SK-N-SH (cell line): ENCODE data around the gene WDR45. TPM values are rescaled to one million over a fixed set of nuclear protein-coding genes. Genes with fewer than 3 reads are reported as not detected.
"Not testable (repeated sequence)": the region's sequence is repeated elsewhere in the genome, so short reads cannot be mapped to it uniquely, and the experiment has no call there.

ENCODE experiments used
- CTCF ChIA-PET: fragments of 300-600, 350-600 bp; formaldehyde crosslinking; extraction: SDS; loops from one replicate; lab custom pipeline; 2021; lab: Yijun Ruan, JAX
- POLR2A ChIA-PET: fragments of 350-600 bp; sonication (Branson Sonifier 250); formaldehyde crosslinking; extraction: SDS; loops from one replicate; lab custom pipeline; 2020; ENCODE audit warnings: antibody characterized with exemption, inconsistent platforms; lab: Yijun Ruan, JAX
- DNase-seq: peaks from one replicate; pipeline ENCODE4 v3.0.0; 2012
- H2AFZ ChIP-seq: fragments of 200-600 bp; sonication (generic); 2 replicates; pipeline ENCODE4 v1.8.1; 2016; ENCODE audit warnings: antibody characterized with exemption, mild to moderate bottlenecking, low read depth
- H3F3A ChIP-seq: fragments of 200-600 bp; sonication (generic); replicated peaks from 2 replicates; pipeline ENCODE3; 2016; ENCODE audit warnings: antibody characterized with exemption, mild to moderate bottlenecking; ENCODE audit not compliant: insufficient read depth
- H3K27ac ChIP-seq, 2 experiments: fragments of 200-500 bp in 1 of 2; fragments of 200-600 bp in 1 of 2; sonication (Bioruptor generic) in 1 of 2; sonication (generic), shearing (Covaris generic) in 1 of 2; 2 replicates each; pipeline versions ENCODE4 v1.5.1 to v1.6.1; 2014 to 2016; ENCODE audit warnings: low read depth in 2 of 2, inconsistent platforms in 1 of 2, low read length in 1 of 2, mild to moderate bottlenecking in 1 of 2, mixed read lengths in 1 of 2
- H3K27me3 ChIP-seq: fragments of 200-600 bp; sonication (generic), shearing (Covaris generic); 2 replicates; pipeline ENCODE4 v1.6.1; 2016; ENCODE audit warnings: mixed run types; ENCODE audit not compliant: insufficient read depth
- H3K36me3 ChIP-seq, 2 experiments: fragments of 200-500 bp in 1 of 2; fragments of 200-600 bp in 1 of 2; sonication (Bioruptor generic) in 1 of 2; sonication (generic) in 1 of 2; replicated peaks in 1 of 2; 2 replicates each; pipeline versions ENCODE3 to v1.5.1; 2014 to 2016; ENCODE audit warnings: low read length in 1 of 2, mild to moderate bottlenecking in 1 of 2; ENCODE audit not compliant: insufficient read depth in 2 of 2, control insufficient read depth in 1 of 2
- H3K4me1 ChIP-seq, 2 experiments: fragments of 200-500 bp in 1 of 2; fragments of 200-600 bp in 1 of 2; sonication (Bioruptor generic) in 1 of 2; sonication (generic), shearing (Covaris generic) in 1 of 2; 2 replicates each; pipeline versions ENCODE4 v1.5.1 to v1.6.1; 2014 to 2016; ENCODE audit warnings: low read depth in 1 of 2, low read length in 1 of 2, mixed run types in 1 of 2; ENCODE audit not compliant: insufficient read depth in 2 of 2, control insufficient read depth in 1 of 2
- H3K4me2 ChIP-seq: fragments of 200-600 bp; sonication (generic), shearing (Covaris generic); 2 replicates; pipeline ENCODE4 v1.6.1; 2017; ENCODE audit warnings: mixed run types
- H3K4me3 ChIP-seq, 2 experiments: fragments of 200-500 bp in 1 of 2; fragments of 200-600 bp in 1 of 2; sonication (Bioruptor generic) in 1 of 2; sonication (generic), shearing (Covaris generic) in 1 of 2; 2 replicates each; pipeline versions ENCODE4 v1.5.1 to v1.8.1; 2014 to 2016; ENCODE audit warnings: low read depth in 2 of 2, inconsistent platforms in 1 of 2, low read length in 1 of 2, mild to moderate bottlenecking in 1 of 2, mixed read lengths in 1 of 2, moderate library complexity in 1 of 2
- H3K79me2 ChIP-seq: fragments of 200-600 bp; sonication (generic); 2 replicates; pipeline ENCODE4 v1.8.1; 2017; ENCODE audit warnings: mild to moderate bottlenecking; ENCODE audit not compliant: insufficient read depth
- H3K9ac ChIP-seq: fragments of 200-600 bp; sonication (generic); 2 replicates; pipeline ENCODE4 v1.6.1; 2017; ENCODE audit warnings: mixed run types
- H3K9me2 ChIP-seq: fragments of 200-600 bp; sonication (generic); 2 replicates; pipeline ENCODE4 v1.6.1; 2017; ENCODE audit warnings: mixed run types
- H3K9me3 ChIP-seq: fragments of 200-600 bp; sonication (generic); 2 replicates; pipeline ENCODE4 v1.6.1; 2017; ENCODE audit warnings: mixed run types, mild to moderate bottlenecking, moderate library complexity
- H4K20me1 ChIP-seq: fragments of 200-600 bp; sonication (generic); 2 replicates; pipeline ENCODE4 v1.6.1; 2017; ENCODE audit warnings: mild to moderate bottlenecking, mixed run types; ENCODE audit not compliant: insufficient read depth
- ELF1 ChIP-seq: IDR thresholded peaks from 2 replicates; pipeline ENCODE4 v1.4.0; 2012
- EP300 ChIP-seq, 2 experiments: IDR thresholded peaks; 2 replicates each; pipeline versions ENCODE4 v1.4.0 to v1.6.1; 2012; ENCODE audit warnings: borderline replicate concordance in 1 of 2, low read depth in 1 of 2, low read length in 1 of 2
- EZH2phosphoT487 ChIP-seq: fragments of 200-600 bp; sonication (generic); IDR thresholded peaks from 2 replicates; pipeline ENCODE4 v1.6.1; 2017; ENCODE audit warnings: low read depth, mixed run types, mild to moderate bottlenecking, antibody characterized with exemption, moderate library complexity, borderline replicate concordance
- FOSL2 ChIP-seq: IDR thresholded peaks from 2 replicates; pipeline ENCODE4 v1.4.0; 2012; ENCODE audit warnings: low read depth, mild to moderate bottlenecking, moderate library complexity, borderline replicate concordance
- FOXJ3 ChIP-seq: sonication (generic); formaldehyde crosslinking; IDR thresholded peaks from 2 replicates; pipeline ENCODE4 v1.5.1; 2020; ENCODE audit warnings: mild to moderate bottlenecking, missing genetic modification reagents
- GABPA ChIP-seq: IDR thresholded peaks from 2 replicates; pipeline ENCODE4 v1.4.0; 2012; ENCODE audit warnings: low read depth, mild to moderate bottlenecking
- GATA2 ChIP-seq: sonication (generic); formaldehyde crosslinking; IDR thresholded peaks from 2 replicates; pipeline ENCODE4 v1.5.0; 2020; ENCODE audit warnings: mild to moderate bottlenecking, missing genetic modification reagents
- NFIC ChIP-seq: IDR thresholded peaks from 2 replicates; pipeline ENCODE4 v1.4.0; 2012; ENCODE audit warnings: borderline replicate concordance
- NRF1 ChIP-seq: IDR thresholded peaks from 2 replicates; pipeline ENCODE4 v1.6.1; 2012; ENCODE audit warnings: low read depth, mild to moderate bottlenecking, low read length
- RAD21 ChIP-seq: IDR thresholded peaks from 2 replicates; pipeline ENCODE4 v1.6.1; 2012; ENCODE audit warnings: mild to moderate bottlenecking, low read length
- RCOR1 ChIP-seq: fragments of 150-350 bp; IDR thresholded peaks from 2 replicates; pipeline ENCODE4 v1.6.1; 2017; ENCODE audit warnings: antibody characterized with exemption, low read length
- RFX5 ChIP-seq: IDR thresholded peaks from 2 replicates; pipeline ENCODE4 v1.6.1; 2012; ENCODE audit warnings: mild to moderate bottlenecking, improper control_type of control experiment, low read length
- SMC3 ChIP-seq: IDR thresholded peaks from 2 replicates; pipeline ENCODE4 v1.6.1; 2012; ENCODE audit warnings: low read depth, low read length, improper control_type of control experiment
- TCF12 ChIP-seq: IDR thresholded peaks from 2 replicates; pipeline ENCODE4 v1.4.0; 2012
- TEAD4 ChIP-seq: IDR thresholded peaks from 2 replicates; pipeline ENCODE4 v1.4.0; 2012; ENCODE audit warnings: mild to moderate bottlenecking, borderline replicate concordance; ENCODE audit not compliant: insufficient read depth
- WGBS: methylation state at CpG from one replicate; pipeline ENCODE4 v1.1.6; 2017; ENCODE audit warnings: low lambda C conversion rate; 5-methylcytosine and 5-hydroxymethylcytosine counted together
- polyA plus RNA-seq, 3 experiments: library from polyadenylated mRNA; depleted of rRNA; stranded (reverse); fragments of >200 nt; gene quantifications; 2 replicates each; pipeline ENCODE4 v1.2.3, GENCODE V29; 2012
- TF ChIP-seq, protein P1 (sequence below): IDR thresholded peaks from 2 replicates; pipeline ENCODE4 v1.4.0; 2012; ENCODE audit warnings: low read depth
- TF ChIP-seq, protein P2 (sequence below): fragments of 150-350 bp; IDR thresholded peaks from 2 replicates; pipeline ENCODE4 v1.6.1; 2017; ENCODE audit warnings: antibody characterized with exemption, low read length, low read depth, borderline replicate concordance
- TF ChIP-seq, protein P3 (sequence below): IDR thresholded peaks from 2 replicates; pipeline ENCODE4 v1.4.0; 2012; ENCODE audit warnings: low read depth, borderline replicate concordance
- TF ChIP-seq, protein P4 (sequence below): fragments of 200-600 bp; sonication (generic); IDR thresholded peaks from 2 replicates; pipeline ENCODE4 v1.6.1; 2017; ENCODE audit warnings: antibody characterized with exemption, mild to moderate bottlenecking, moderate library complexity
- TF ChIP-seq, protein P5 (sequence below): fragments of 150-350 bp; IDR thresholded peaks from 2 replicates; pipeline ENCODE4 v1.6.1; 2016; ENCODE audit warnings: mild to moderate bottlenecking, low read depth, low read length

Gene WDR45
- polyA plus RNA-seq, 1 of the 3 experiments (the other 2 are of a cell fraction), result 108 TPM

DNA sequence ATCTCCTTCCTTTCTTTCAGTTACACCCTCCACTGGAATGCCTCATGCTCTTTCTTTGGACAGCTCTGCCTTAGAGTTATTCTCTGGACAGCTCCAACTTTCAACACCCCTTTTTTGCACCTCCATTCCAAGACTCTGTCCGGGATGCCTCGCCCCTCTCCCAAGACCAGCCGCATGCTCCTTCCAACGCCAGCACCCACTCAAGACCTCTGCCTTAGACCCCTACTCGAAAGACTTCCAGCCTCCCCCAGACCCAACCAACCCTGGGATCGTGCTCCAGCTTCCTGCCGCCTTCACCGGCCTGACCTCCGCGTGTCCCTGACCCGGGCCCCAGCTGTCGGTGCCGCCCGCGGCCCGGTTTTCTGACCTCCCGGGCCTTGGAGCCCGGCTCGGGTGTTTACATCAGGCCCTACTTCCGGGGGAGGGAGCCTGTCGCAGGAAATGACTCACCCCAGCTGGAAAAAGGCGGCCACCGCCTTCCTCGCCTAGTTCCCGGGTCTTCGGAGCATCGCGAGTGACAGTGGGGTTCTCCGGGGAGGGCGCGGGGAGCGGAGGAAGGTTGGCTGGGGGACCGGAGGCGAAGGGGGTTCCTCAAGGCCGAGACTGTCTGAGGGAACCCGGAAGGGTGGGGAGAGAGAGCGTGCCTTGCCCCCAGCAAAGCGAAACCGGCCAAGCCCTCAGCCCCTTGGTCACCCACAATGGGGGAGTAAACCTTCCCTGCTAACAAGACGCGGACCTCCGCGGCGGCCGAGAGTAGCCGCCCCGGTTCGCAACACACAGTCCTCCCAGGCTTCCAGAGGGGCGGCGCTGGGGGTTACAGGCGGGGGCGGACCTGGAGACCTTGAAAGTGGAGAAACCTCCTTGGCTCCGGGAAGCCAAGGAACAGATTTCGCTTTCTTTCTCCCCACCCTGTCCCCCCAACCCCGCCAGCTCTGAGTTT is at the start of gene WDR45 (continued):
- 0 out of 2 replicates have a peak, but pooled peaks have one; percentile 27 for TF ChIP-seq FOXJ3 (CRISPR knock-in tag)
- no peak for TF ChIP-seq NFIC

DNA sequence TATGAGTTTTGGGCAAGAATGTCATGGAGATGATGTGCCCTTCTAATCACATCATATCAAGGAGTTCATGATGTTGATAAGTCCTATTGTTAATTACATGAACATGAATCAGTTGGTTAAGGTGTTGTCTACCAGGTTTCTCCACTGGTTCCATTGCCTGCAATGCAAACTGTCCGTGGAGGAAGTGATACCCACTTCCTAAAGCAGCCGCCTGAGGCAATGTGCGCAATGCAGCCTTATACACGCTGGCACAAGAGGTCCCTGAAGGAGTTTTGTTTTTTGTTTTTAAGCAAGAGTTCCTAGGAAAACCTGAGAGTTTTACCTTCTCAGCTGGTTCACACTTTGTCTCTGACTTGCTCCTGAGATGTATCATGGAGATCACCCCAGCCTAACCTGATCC is 49.7 kb upstream of the WDR45 start:
- no peaks in the 10 kb centered on the region for H3K4me1 ChIP-seq
- TF ChIP-seq, protein P1, sequence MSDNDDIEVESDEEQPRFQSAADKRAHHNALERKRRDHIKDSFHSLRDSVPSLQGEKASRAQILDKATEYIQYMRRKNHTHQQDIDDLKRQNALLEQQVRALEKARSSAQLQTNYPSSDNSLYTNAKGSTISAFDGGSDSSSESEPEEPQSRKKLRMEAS, result no peak
- TF ChIP-seq GABPA (no peak), SMC3 (no peak), EZH2phosphoT487 (no peak), RAD21 (no peak), TCF12 (no peak), RCOR1 (no peak), FOSL2 (no peak), NRF1 (no peak), TEAD4 (no peak), RFX5 (no peak), ELF1 (no peak), FOXJ3 (CRISPR knock-in tag) (no peak), EP300 (IDR thresholded peaks at IDR 0.05; ENCODE audit: borderline replicate concordance in 1 of 2, low read depth in 1 of 2, low read length in 1 of 2) (no peak), GATA2 (CRISPR knock-in tag) (no peak)
- TF ChIP-seq, protein P2, sequence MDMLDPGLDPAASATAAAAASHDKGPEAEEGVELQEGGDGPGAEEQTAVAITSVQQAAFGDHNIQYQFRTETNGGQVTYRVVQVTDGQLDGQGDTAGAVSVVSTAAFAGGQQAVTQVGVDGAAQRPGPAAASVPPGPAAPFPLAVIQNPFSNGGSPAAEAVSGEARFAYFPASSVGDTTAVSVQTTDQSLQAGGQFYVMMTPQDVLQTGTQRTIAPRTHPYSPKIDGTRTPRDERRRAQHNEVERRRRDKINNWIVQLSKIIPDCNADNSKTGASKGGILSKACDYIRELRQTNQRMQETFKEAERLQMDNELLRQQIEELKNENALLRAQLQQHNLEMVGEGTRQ, result no peak
- TF ChIP-seq, protein P3, sequence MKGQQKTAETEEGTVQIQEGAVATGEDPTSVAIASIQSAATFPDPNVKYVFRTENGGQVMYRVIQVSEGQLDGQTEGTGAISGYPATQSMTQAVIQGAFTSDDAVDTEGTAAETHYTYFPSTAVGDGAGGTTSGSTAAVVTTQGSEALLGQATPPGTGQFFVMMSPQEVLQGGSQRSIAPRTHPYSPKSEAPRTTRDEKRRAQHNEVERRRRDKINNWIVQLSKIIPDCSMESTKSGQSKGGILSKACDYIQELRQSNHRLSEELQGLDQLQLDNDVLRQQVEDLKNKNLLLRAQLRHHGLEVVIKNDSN, result no peak
- TF ChIP-seq, protein P4, sequence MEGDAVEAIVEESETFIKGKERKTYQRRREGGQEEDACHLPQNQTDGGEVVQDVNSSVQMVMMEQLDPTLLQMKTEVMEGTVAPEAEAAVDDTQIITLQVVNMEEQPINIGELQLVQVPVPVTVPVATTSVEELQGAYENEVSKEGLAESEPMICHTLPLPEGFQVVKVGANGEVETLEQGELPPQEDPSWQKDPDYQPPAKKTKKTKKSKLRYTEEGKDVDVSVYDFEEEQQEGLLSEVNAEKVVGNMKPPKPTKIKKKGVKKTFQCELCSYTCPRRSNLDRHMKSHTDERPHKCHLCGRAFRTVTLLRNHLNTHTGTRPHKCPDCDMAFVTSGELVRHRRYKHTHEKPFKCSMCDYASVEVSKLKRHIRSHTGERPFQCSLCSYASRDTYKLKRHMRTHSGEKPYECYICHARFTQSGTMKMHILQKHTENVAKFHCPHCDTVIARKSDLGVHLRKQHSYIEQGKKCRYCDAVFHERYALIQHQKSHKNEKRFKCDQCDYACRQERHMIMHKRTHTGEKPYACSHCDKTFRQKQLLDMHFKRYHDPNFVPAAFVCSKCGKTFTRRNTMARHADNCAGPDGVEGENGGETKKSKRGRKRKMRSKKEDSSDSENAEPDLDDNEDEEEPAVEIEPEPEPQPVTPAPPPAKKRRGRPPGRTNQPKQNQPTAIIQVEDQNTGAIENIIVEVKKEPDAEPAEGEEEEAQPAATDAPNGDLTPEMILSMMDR, result no peak
- TF ChIP-seq, protein P5, sequence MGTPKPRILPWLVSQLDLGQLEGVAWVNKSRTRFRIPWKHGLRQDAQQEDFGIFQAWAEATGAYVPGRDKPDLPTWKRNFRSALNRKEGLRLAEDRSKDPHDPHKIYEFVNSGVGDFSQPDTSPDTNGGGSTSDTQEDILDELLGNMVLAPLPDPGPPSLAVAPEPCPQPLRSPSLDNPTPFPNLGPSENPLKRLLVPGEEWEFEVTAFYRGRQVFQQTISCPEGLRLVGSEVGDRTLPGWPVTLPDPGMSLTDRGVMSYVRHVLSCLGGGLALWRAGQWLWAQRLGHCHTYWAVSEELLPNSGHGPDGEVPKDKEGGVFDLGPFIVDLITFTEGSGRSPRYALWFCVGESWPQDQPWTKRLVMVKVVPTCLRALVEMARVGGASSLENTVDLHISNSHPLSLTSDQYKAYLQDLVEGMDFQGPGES, result no peak
- no peaks in the 10 kb centered on the region for H3K9me2 ChIP-seq
- POLR2A ChIA-PET, result no interaction called here
- H3F3A ChIP-seq, result no peaks in the 10 kb centered on the region
- H3K36me3 ChIP-seq, result no peaks in the 10 kb centered on the region
- no peak overlapping the region for H3K4me2 ChIP-seq
- CTCF ChIA-PET, result no interaction called here
- no peaks in the 10 kb centered on the region for H3K9me3 ChIP-seq
- H3K9ac ChIP-seq, result no peak overlapping the region
- no peaks in the 10 kb centered on the region for H4K20me1 ChIP-seq
- DNase-seq, result no peak
- no peak overlapping the region for H3K4me3 ChIP-seq
- no peaks in the 10 kb centered on the region; the same call in 1 of the 2 replicates for H3K27me3 ChIP-seq
- 33% methylated on average over 4 of the region's 4 CpGs for WGBS
- no peaks in the 10 kb centered on the region for H3K79me2 ChIP-seq
- H3K27ac ChIP-seq, result no peak overlapping the region
- no peak overlapping the region for H2AFZ ChIP-seq

DNA sequence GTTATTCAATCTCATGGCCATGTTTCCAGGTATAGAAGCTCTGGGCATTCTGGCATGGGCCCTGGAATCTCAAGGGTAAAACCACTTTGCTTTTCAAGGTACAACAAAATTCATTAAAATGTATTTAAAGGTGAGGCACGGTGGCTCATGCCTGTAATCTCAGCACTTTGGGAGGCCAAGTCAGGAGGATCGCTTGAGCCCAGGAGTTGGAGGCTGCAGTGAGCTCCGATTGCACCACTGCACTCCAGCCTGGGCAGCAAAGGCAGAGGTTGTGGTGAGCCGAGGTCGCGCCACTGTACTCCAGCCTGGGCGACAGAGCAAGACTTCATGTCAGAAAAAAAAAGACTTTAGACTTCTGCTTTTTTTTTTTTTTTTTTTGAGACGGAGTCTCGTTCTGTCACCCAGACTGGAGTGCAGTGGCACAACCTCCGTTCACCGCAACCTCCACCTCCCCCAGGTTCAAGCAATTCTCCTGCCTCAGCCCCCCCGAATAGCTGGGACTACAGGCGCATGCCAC is 48.1 kb upstream of the WDR45 start:
- H3K4me2 ChIP-seq, H3K9ac ChIP-seq, H3K4me3 ChIP-seq, H3F3A ChIP-seq, H3K36me3 ChIP-seq, H4K20me1 ChIP-seq, POLR2A ChIA-PET, H3K27ac ChIP-seq, H3K4me1 ChIP-seq, H3K9me2 ChIP-seq, H2AFZ ChIP-seq, H3K9me3 ChIP-seq, CTCF ChIA-PET, DNase-seq, H3K27me3 ChIP-seq, H3K79me2 ChIP-seq: not testable (repeated sequence)
- 40% methylated on average over 12 of the region's 13 CpGs for WGBS
